ENCODE results near the gene SETD2. TPM values are rescaled to one million over a fixed set of nuclear protein-coding genes. Genes with fewer than 3 reads are reported as not detected.
"Not testable (repeated sequence)": the region's sequence is repeated elsewhere in the genome, so short reads cannot be mapped to it uniquely, and the experiment has no call there.

The SETD2 gene
- total RNA-seq, 1 donor from 2014 or later: 19.7 TPM

GRCh38 chr3:47034868-47035489, 128.9 kb downstream of the SETD2 start:
- Histone ChIP-seq H3K4me3 (ENCODE audit: low read depth, low read length) (no peak overlapping the region), H3K36me3 (ENCODE audit: control insufficient read depth, insufficient read depth, low read length) (peaks cover 8% of the 10 kb centered on the region), H3K27me3 (ENCODE audit: control insufficient read depth, insufficient read depth, low read length) (no peaks in the 10 kb centered on the region)
- DNase-seq (ENCODE audit: low read depth) (no peak), FAIRE-seq (no peak)
- TF ChIP-seq CTCF (IDR thresholded peaks at IDR 0.05; ENCODE audit: insufficient read depth, low read length, severe bottlenecking): no peak

- H3K36me3 ChIP-seq (ENCODE audit: control insufficient read depth, insufficient read depth, low read length); FAIRE-seq; H3K4me3 ChIP-seq (ENCODE audit: low read depth, low read length); H3K27me3 ChIP-seq (ENCODE audit: control insufficient read depth, insufficient read depth, low read length); DNase-seq (ENCODE audit: low read depth): not testable (repeated sequence)
Measured at GRCh38 chr3:47031041-47031440, 132.9 kb downstream of the SETD2 start.

DNA sequence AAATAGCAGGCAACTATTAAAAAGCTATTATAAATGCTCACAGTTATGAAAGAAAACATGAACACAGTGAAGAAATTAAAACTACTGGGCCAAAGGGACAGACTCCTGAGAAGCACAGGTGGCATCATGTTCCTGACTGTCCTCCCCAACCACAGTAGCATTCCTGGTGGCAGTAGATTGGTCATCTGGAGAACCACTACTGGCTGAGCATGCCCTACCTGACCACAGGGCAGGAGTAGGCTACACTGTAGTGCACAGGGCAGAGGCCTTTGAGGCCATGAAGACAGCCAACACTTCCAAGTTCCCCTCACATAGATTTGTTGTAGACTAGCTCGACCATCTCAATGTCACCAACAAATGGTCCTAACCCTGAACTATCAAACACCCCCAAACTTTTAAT, 135.2 kb downstream of the SETD2 start:
- Histone ChIP-seq H3K27me3 (ENCODE audit: control insufficient read depth, insufficient read depth, low read length) (no peaks in the 10 kb centered on the region), H3K36me3 (ENCODE audit: control insufficient read depth, insufficient read depth, low read length) (peaks cover 2% of the 10 kb centered on the region), H3K4me3 (ENCODE audit: low read depth, low read length) (no peak overlapping the region)
- TF ChIP-seq CTCF (IDR thresholded peaks at IDR 0.05; ENCODE audit: insufficient read depth, low read length, severe bottlenecking): no peak
- DNase-seq (ENCODE audit: low read depth) (no peak), FAIRE-seq (no peak)

- FAIRE-seq (no peak), DNase-seq (ENCODE audit: low read depth) (no peak)
- H3K4me3 ChIP-seq (ENCODE audit: low read depth, low read length): no peak overlapping the region
- TF ChIP-seq CTCF (IDR thresholded peaks at IDR 0.05; ENCODE audit: insufficient read depth, low read length, severe bottlenecking): no peak
- peaks cover 2% of the 10 kb centered on the region for H3K36me3 ChIP-seq (ENCODE audit: control insufficient read depth, insufficient read depth, low read length)
- H3K27me3 ChIP-seq (ENCODE audit: control insufficient read depth, insufficient read depth, low read length): no peaks in the 10 kb centered on the region
Measured at GRCh38 chr3:47028146-47028545, 135.8 kb downstream of the SETD2 start.

- not testable (repeated sequence) for H3K27me3 ChIP-seq (ENCODE audit: control insufficient read depth, insufficient read depth, low read length); FAIRE-seq; DNase-seq (ENCODE audit: low read depth); H3K4me3 ChIP-seq (ENCODE audit: low read depth, low read length); H3K36me3 ChIP-seq (ENCODE audit: control insufficient read depth, insufficient read depth, low read length)
Measured at GRCh38 chr3:47026432-47026831, 137.5 kb downstream of the SETD2 start.

DNA sequence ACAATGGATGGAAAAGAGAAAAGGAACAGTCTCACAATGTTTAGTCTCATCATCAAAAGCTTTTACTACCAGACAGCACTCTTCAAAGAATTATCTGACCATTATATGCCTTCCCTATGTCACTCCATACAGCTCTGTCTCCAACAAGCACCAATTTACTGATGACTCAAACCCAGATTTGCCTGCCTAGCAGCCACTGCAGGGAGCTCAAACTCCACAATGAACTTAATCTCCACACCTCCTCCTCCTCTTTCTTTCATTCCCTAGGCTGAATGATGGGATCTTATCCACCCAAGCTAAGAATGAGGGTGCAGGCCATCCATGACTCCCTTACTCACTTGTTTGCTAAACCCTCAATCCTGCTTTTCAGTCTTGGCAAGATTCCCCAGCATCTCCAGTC, 139.0 kb downstream of the SETD2 start:
- peak; percentile 35 for DNase-seq (ENCODE audit: low read depth)
- no peak for TF ChIP-seq CTCF (IDR thresholded peaks at IDR 0.05; ENCODE audit: insufficient read depth, low read length, severe bottlenecking)
- H3K4me3 ChIP-seq (ENCODE audit: low read depth, low read length): no peak overlapping the region
- FAIRE-seq: peak; percentile 75
- peaks cover 1% of the 10 kb centered on the region for H3K36me3 ChIP-seq (ENCODE audit: control insufficient read depth, insufficient read depth, low read length)
- H3K27me3 ChIP-seq (ENCODE audit: control insufficient read depth, insufficient read depth, low read length): no peaks in the 10 kb centered on the region

DNA sequence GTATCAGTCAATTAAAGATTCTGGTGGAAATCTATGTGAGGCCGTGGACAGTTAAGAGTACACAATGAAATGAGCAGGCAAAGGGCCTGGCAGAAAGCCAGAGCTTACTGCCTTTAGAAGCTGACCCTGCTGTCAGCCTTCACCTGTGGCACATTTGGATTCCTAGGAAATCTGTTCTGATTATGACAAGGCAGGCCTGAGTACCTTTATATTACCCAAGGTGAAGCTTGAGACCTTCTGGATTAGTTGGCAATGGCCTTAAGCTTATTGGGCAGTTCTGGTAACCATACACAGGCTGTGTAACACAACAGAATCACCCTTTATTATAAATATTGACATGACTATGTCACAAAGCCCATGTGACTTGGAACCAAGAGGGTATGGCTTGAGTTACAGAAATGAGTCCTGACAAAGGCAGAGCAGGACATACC, 141.3 kb downstream of the SETD2 start:
- H3K4me3 ChIP-seq (ENCODE audit: low read depth, low read length): no peak overlapping the region
- DNase-seq (ENCODE audit: low read depth): no peak
- TF ChIP-seq CTCF (IDR thresholded peaks at IDR 0.05; ENCODE audit: insufficient read depth, low read length, severe bottlenecking): no peak
- H3K27me3 ChIP-seq (ENCODE audit: control insufficient read depth, insufficient read depth, low read length): no peaks in the 10 kb centered on the region
- no peak for FAIRE-seq
- H3K36me3 ChIP-seq (ENCODE audit: control insufficient read depth, insufficient read depth, low read length): peaks cover 3% of the 10 kb centered on the region
